GM19438 (cell line): Measurements from ENCODE around the gene XRCC4.
"Not testable (repeated sequence)": the region's sequence is repeated elsewhere in the genome, so short reads cannot be mapped to it uniquely, and the experiment has no call there.

Experiments
- ATAC-seq: cut with Tn5 transposase; IDR thresholded peaks from one replicate; pipeline ENCODE4 v1.9.1; 2021; ENCODE audit warnings: low read depth; ENCODE audit not compliant: unreplicated experiment

Gene XRCC4

GRCh38 chr5:83323557-83324180 lies 246.3 kb downstream of the XRCC4 start:
- ATAC-seq = no peak

GRCh38 chr5:83331842-83332241 lies 254.5 kb downstream of the XRCC4 start:
- ATAC-seq = no peak

- ATAC-seq = no peak
Measured at GRCh38 chr5:83337453-83338035, 260.2 kb downstream of the XRCC4 start.

GRCh38 chr5:83340511-83340918 lies 263.2 kb downstream of the XRCC4 start:
- ATAC-seq = no peak

GRCh38 chr5:83341815-83342334 lies 264.5 kb downstream of the XRCC4 start:
- ATAC-seq = no peak

GRCh38 chr5:83342465-83342864 lies 265.1 kb downstream of the XRCC4 start:
- no peak for ATAC-seq

- ATAC-seq = no peak
Measured at GRCh38 chr5:83343299-83343698, 266.0 kb downstream of the XRCC4 start.

GRCh38 chr5:83345423-83345822 lies 268.1 kb downstream of the XRCC4 start:
- ATAC-seq = no peak

GRCh38 chr5:83348281-83348780 lies 271.0 kb downstream of the XRCC4 start:
- ATAC-seq = no peak

GRCh38 chr5:83353231-83353630 lies 275.9 kb downstream of the XRCC4 start:
- ATAC-seq = no peak

GRCh38 chr5:83353774-83354173 lies 276.4 kb downstream of the XRCC4 start:
- ATAC-seq = no peak

GRCh38 chr5:83354958-83355357 lies 277.6 kb downstream of the XRCC4 start:
- ATAC-seq = no peak

GRCh38 chr5:83355482-83356014 lies 278.2 kb downstream of the XRCC4 start:
- ATAC-seq = not testable (repeated sequence)

GRCh38 chr5:83357621-83358231 lies 280.4 kb downstream of the XRCC4 start:
- no peak for ATAC-seq

GRCh38 chr5:83360573-83360972 lies 283.2 kb downstream of the XRCC4 start:
- no peak for ATAC-seq

- no peak for ATAC-seq
Measured at GRCh38 chr5:83362526-83362925, 285.2 kb downstream of the XRCC4 start.

- no peak for ATAC-seq
Measured at GRCh38 chr5:83363111-83363885, 286.0 kb downstream of the XRCC4 start.

GRCh38 chr5:83363886-83364275 lies 286.5 kb downstream of the XRCC4 start:
- ATAC-seq = no peak

GRCh38 chr5:83364312-83365299 lies 287.3 kb downstream of the XRCC4 start:
- peak; percentile 55 for ATAC-seq

- peak; percentile 35 for ATAC-seq
Measured at GRCh38 chr5:83368319-83368718, 291.0 kb downstream of the XRCC4 start.
